Hepatocyte (in vitro differentiated cells): ENCODE results near the gene ZNF669.

Source experiments
- EZH2 ChIP-seq: fragments of 200-600 bp; sonication (generic); IDR thresholded peaks from 2 replicates; pipeline ENCODE4 v1.6.1; 2016; ENCODE audit warnings: antibody characterized with exemption, mild to moderate bottlenecking, borderline replicate concordance
- TF ChIP-seq, protein P1 (sequence below): fragments of 200-600 bp; sonication (generic); IDR thresholded peaks from 2 replicates; pipeline ENCODE4 v1.5.1; 2016; ENCODE audit warnings: antibody characterized with exemption, mild to moderate bottlenecking; ENCODE audit not compliant: poor library complexity

DNA sequence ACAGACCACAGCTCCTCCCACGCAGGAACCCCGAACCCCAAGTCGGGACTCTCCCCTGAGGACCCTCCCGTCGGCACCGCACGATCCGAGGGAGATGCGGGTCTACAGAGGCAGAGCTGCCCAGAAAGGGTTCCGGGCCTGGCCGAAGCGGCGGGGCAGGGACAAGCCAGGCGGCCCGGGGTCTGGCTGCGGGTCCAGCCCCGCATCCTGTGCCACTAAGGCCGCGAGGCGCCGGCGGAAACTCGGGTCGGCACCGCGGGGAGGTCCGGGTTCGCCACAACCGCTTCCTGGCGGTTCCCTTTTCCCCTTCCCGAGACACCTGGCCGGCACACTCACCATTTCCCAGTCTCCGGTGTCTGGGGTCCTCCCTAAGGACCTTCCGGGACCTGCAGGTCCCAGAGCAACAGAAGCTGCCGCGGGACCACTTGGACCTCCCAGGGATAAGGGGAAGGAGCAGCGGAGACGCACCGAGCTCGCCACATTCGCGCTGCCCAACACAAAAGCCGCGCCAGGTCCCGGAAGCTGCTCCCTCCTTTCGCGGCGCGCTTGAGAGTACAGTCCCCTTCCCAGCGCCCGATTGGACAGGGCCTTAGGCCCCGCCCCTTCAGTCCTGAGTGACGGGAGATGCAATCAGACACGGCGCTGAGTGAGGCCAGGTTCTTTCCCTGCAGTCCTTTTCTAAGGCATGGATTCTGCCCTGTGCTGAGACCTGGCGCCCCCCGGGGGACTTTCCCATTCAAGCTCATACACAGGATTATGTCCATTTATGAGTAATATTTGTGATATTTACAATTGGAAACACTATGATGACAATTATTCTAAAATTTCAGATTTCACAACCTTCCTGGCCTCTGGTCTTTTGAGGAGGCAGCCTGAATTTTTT is 25.7 kb downstream of the ZNF669 start, which contains the start of gene ZNF670:
- TF ChIP-seq, protein P1, sequence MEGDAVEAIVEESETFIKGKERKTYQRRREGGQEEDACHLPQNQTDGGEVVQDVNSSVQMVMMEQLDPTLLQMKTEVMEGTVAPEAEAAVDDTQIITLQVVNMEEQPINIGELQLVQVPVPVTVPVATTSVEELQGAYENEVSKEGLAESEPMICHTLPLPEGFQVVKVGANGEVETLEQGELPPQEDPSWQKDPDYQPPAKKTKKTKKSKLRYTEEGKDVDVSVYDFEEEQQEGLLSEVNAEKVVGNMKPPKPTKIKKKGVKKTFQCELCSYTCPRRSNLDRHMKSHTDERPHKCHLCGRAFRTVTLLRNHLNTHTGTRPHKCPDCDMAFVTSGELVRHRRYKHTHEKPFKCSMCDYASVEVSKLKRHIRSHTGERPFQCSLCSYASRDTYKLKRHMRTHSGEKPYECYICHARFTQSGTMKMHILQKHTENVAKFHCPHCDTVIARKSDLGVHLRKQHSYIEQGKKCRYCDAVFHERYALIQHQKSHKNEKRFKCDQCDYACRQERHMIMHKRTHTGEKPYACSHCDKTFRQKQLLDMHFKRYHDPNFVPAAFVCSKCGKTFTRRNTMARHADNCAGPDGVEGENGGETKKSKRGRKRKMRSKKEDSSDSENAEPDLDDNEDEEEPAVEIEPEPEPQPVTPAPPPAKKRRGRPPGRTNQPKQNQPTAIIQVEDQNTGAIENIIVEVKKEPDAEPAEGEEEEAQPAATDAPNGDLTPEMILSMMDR = peak; percentile 30
- TF ChIP-seq EZH2 = no peak
